Kidney capillary endothelial cell (primary cell): ENCODE measurements around the gene TP53BP1.
A peak's percentile ranks its signal among the peaks of the same experiment; 100 is the strongest.
"Not testable (repeated sequence)": the region's sequence is repeated elsewhere in the genome, so short reads cannot be mapped to it uniquely, and the experiment has no call there.

Experiments
- DNase-seq: peaks from one replicate; pipeline ENCODE4 v3.0.0-alpha.2; 2018; ENCODE audit warnings: low spot score

Gene TP53BP1

DNA sequence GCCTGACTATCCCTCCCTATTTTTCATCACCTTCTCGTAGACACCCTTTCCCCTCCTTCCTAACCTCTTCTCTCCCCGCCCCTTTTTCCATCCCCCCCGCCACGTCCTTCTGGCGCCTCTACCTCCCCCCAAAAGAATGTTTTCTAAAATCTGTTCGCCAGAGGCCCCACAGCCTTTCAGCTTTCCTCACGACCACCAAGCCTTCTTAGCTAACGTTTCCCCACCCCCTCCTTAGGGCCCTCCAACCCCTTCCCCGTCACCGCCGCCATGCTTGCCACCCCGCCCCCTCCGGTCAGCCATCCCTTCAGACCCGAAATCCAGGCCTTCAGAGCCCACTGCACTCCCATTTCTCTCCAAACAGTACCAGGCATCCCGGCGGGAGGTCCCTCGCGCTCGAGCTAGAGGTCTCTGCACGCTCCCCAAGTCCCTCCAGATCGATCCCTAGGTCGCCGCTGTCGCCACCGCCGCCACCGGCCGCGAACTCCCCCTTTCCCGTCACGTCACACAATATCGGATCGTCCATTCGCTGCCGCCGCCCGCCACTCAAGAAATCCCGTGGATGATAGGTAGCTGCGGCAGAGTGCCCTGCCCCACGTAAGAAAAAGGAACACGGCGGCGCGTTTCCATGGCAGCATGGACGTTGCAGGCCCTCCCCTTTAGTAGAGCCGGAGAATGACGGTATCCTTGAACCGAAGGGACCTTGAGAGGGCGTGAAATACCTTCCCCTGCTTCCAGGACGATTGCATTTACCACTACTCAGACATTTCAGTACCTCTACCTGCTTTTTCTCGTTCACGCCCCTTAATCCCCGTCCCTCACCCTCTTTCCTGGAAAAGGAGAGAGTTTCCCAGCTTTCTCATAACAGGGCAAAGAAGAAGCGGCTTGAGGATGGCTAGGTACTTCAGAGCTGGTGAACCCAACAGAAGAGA is at the start of gene TP53BP1:
Gene TP53BP1 (minus strand): TSS at position 484 of the 929 bp plus-strand sequence. CDS start 113 bp downstream, at position 371.
- DNase-seq, result peak; percentile 85

DNA sequence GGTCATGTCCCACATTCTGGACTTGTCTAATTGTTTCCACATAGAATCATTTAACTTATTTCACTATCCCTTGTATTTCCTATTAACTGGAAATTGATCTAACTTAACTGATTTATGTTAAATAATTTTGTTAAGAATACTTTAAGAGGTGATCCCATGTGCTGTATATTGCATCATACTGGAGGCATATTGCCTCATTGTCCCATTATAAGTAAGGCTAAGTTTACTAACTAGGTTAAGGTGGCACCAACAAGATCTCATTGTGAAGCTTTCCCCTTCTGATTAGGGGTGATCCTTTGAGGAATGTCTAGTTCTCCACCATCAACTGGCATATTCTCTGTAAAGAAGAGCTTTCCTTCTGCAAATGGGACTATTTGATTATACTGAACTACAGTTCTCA is 48.8 kb upstream of the TP53BP1 start:
- no peak for DNase-seq

DNA sequence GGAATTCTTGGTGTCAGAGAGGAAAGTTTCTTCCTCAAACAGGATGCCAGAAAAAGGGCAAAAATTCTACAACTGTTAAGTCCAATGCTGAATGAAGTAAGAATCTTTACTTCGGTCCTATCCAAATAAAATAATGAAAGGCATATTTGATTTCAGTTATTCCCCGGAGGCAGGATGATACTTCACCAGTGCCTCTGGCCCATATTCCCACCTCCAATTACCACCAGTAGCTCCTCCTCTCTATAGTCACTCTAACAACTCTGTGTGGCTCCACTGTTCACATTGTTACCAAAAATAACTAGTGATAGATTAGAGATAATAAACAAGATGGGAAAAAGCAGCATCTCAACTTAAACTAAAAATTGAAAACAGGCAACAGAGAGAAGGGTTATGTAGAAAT is 45.1 kb upstream of the TP53BP1 start:
- DNase-seq, result no peak

DNA sequence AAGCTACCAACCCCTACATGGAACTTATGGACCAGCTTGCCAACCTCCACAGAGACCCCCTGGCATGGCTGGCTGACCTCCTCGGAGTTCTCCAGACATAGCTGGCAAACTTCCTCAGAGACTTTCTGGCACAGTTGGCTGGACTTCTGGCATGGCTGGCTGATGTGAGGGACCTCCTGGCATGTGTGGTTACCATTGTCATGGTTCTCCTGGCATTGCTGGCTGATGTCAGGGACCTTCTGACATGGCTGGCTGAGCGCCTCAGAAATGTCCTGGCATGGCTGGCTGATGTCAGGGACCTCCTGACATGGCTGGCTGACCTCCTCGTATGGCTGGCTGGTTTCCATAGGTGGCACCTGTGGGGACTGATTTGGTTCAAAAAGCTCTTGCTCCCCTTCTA is 41.9 kb upstream of the TP53BP1 start:
- DNase-seq, result no peak

DNA sequence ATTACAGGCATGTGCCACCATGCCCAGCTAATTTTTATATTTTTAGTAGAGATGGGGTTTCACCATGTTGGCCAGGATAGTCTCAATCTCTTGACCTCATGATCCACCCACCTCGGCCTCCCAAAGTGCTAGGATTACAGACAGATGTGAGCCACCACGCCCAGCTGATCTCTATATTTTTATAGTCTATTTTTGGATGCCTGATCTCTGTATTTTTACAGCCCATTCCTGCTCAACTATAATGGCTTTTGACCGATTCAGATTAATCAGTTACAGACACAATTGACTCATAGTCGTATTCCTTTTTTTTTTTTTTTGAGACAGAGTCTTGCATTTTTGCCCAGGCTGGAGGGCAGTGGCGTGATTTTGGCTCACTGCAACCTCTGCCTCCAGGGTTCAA is 39.9 kb upstream of the TP53BP1 start:
- not testable (repeated sequence) for DNase-seq

DNA sequence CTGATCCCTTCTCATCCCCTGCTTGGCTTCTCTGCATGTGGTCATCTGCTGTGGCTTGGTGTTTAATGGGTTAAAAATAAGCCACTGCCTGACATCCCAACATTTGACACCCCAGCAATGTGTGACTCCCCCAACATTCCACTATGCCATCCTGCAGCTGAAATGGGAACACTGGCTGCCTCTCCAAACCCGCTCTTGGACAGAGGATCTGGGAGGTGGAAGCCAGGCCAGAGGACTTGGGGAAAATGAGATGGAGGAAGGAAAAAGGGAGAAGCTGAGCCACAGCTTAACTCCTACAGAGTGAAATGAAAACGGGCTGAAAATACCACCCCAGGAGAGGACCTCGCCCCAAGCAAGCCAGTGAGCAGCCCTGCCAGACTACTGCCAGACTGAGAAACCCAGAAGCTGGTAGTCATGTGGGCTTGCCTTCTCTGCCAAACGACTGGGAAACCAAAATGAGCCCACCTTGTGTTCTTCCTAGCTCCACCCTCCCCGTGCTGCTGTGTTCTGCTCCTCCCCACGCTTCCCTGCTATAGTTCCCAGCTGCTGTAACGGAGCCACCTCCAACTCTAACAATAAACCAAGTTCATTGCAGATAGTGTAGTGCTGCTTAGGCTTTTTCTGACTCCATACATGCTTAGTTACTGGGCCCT is 38.2 kb upstream of the TP53BP1 start:
- no peak for DNase-seq

GRCh38 chr15:43529587-43530345 is 36.8 kb upstream of the TP53BP1 start:
- DNase-seq, result no peak

GRCh38 chr15:43529141-43529540 is 36.2 kb upstream of the TP53BP1 start:
- DNase-seq, result no peak

GRCh38 chr15:43528542-43529007 is 35.6 kb upstream of the TP53BP1 start:
- DNase-seq, result no peak

GRCh38 chr15:43527802-43528541 is 35.0 kb upstream of the TP53BP1 start:
- no peak for DNase-seq

DNA sequence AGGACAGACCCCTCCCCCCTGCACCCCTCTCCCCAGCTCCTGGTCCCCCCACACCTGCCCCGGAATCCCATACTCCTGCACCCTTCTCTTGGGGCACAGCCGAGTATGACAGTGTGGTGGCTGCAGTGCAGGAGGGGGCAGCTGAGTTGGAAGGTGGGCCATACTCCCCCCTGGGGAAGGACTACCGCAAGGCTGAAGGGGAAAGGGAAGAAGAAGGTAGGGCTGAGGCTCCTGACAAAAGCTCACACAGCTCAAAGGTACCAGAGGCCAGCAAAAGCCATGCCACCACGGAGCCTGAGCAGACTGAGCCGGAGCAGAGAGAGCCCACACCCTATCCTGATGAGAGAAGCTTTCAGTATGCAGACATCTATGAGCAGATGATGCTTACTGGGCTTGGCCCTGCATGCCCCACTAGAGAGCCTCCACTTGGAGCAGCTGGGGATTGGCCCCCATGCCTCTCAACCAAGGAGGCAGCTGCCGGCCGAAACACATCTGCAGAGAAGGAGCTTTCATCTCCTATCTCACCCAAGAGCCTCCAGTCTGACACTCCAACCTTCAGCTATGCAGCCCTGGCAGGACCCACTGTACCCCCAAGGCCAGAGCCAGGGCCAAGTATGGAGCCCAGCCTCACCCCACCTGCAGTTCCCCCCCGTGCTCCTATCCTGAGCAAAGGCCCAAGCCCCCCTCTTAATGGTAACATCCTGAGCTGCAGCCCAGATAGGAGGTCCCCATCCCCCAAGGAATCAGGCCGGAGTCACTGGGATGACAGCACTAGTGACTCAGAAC is 34.3 kb upstream of the TP53BP1 start:
- no peak for DNase-seq

GRCh38 chr15:43526261-43526930 is 33.4 kb upstream of the TP53BP1 start:
- no peak for DNase-seq

DNA sequence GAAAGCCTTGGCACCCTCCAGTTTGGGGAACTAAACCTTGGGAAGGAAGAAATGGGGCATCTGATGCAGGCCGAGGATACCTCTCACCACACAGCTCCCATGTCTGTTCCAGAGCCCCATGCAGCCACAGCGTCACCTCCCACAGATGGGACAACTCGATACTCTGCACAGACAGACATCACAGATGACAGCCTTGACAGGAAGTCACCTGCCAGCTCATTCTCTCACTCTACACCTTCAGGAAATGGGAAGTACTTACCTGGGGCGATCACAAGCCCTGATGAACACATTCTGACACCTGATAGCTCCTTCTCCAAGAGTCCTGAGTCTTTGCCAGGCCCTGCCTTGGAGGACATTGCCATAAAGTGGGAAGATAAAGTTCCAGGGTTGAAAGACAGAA is 32.2 kb upstream of the TP53BP1 start:
- no peak for DNase-seq

GRCh38 chr15:43524254-43524845 is 31.4 kb upstream of the TP53BP1 start:
- no peak for DNase-seq

DNA sequence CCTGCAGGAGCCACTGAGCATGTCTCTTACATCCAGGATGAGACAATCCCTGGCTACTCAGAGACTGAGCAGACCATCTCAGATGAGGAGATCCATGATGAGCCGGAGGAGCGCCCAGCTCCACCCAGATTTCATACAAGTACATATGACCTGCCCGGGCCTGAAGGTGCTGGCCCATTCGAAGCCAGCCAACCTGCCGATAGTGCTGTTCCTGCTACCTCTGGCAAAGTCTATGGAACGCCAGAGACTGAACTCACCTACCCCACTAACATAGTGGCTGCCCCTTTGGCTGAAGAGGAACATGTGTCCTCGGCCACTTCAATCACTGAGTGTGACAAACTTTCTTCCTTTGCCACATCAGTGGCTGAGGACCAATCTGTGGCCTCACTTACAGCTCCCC is 30.7 kb upstream of the TP53BP1 start:
- DNase-seq, result no peak

DNA sequence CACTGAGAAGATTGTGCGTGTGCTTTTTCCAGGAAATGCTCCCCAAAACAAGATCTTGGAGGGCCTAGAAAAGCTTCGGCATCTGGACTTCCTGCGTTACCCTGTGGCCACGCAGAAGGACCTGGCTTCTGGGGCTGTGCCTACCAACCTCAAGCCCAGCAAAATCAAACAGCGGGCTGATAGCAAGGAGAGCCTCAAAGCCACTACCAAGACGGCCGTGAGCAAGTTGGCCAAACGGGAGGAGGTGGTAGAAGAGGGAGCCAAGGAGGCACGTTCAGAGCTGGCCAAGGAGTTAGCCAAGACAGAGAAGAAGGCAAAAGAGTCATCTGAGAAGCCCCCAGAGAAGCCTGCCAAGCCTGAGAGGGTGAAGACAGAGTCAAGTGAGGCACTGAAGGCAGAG is 29.3 kb upstream of the TP53BP1 start:
- no peak for DNase-seq

DNA sequence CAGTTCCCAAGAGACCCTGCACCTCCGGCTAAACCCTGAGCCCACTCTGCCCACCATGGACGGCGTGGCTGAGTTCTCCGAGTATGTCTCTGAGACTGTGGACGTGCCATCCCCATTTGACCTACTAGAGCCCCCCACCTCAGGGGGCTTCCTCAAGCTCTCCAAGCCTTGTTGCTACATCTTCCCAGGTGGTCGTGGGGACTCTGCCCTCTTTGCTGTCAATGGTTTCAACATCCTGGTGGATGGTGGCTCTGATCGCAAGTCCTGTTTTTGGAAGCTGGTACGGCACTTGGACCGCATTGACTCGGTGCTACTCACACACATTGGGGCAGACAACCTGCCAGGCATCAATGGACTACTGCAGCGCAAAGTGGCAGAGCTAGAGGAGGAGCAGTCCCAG is 28.5 kb upstream of the TP53BP1 start:
- no peak for DNase-seq

DNA sequence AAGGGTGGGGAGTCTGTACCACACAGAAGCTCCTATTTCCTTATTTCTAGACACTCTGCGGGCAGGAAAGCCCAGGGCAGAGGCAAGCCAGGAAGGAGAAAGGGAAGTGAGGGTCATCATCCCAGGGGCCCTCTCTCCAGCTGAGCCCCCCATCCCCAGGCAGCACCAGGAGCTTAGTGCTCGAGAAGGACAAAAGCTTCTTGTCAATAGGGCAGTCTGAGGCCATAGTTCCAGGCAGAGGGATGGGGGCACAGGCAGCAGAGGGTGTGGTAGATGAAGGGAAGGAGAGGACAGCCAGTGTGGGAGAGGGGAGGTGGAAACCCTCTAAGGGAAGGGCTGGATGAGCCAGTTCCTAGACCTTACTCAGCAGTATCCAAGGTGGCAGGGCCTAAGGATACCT is 27.2 kb upstream of the TP53BP1 start:
- no peak for DNase-seq

GRCh38 chr15:43519196-43519595 is 26.2 kb upstream of the TP53BP1 start:
- DNase-seq, result no peak

- no peak for DNase-seq
Measured at GRCh38 chr15:43518197-43518761, 25.3 kb upstream of the TP53BP1 start.
